C4-2B (cell line): ENCODE results near the gene SLIT3.

Experiments
- H3K27ac ChIP-seq: fragments of 450-650 bp; 2 replicates; pipeline ENCODE4 v1.5.1; 2017
- ZFX ChIP-seq: fragments of 450-650 bp; IDR thresholded peaks from 2 replicates; pipeline ENCODE4 v1.6.1; 2017
- TF ChIP-seq, protein P1 (sequence below): fragments of 450-650 bp; conservative IDR thresholded peaks from 2 replicates; pipeline ENCODE4 v1.5.1; 2017; ENCODE audit warnings: mild to moderate bottlenecking

The SLIT3 gene

DNA sequence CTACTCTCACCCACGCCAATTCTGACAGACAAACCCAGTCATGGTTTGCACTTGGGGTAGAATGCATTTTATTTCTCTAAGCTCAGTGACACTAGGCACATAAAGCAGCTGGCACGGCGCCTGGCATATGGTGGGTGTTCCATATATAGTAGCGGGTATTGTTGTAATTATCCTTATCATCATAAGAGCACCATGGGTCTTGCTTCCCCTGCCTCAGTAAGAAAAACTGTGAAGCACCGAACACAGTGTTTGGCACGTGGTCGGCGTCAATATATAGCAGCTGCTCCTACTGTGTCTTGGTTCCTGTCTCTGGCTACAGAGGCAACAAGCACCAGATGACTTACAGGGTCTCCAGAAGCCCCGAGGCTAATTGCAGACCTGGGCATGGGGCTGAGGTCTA lies 527.7 kb downstream of the SLIT3 start:
- no peak for TF ChIP-seq ZFX
- TF ChIP-seq, protein P1, sequence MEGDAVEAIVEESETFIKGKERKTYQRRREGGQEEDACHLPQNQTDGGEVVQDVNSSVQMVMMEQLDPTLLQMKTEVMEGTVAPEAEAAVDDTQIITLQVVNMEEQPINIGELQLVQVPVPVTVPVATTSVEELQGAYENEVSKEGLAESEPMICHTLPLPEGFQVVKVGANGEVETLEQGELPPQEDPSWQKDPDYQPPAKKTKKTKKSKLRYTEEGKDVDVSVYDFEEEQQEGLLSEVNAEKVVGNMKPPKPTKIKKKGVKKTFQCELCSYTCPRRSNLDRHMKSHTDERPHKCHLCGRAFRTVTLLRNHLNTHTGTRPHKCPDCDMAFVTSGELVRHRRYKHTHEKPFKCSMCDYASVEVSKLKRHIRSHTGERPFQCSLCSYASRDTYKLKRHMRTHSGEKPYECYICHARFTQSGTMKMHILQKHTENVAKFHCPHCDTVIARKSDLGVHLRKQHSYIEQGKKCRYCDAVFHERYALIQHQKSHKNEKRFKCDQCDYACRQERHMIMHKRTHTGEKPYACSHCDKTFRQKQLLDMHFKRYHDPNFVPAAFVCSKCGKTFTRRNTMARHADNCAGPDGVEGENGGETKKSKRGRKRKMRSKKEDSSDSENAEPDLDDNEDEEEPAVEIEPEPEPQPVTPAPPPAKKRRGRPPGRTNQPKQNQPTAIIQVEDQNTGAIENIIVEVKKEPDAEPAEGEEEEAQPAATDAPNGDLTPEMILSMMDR, result no peak

GRCh38 chr5:168772316-168772961 lies 528.5 kb downstream of the SLIT3 start:
- TF ChIP-seq, protein P1, result no peak
- TF ChIP-seq ZFX, result no peak
- no peak overlapping the region for H3K27ac ChIP-seq

More for the DNA sequence above, 527.7 kb downstream of the SLIT3 start:
- H3K27ac ChIP-seq, result no peak overlapping the region

- no peak for TF ChIP-seq ZFX
- TF ChIP-seq, protein P1, result no peak
- no peak overlapping the region for H3K27ac ChIP-seq
Observed at GRCh38 chr5:168771678-168772077, 529.3 kb downstream of the SLIT3 start.

DNA sequence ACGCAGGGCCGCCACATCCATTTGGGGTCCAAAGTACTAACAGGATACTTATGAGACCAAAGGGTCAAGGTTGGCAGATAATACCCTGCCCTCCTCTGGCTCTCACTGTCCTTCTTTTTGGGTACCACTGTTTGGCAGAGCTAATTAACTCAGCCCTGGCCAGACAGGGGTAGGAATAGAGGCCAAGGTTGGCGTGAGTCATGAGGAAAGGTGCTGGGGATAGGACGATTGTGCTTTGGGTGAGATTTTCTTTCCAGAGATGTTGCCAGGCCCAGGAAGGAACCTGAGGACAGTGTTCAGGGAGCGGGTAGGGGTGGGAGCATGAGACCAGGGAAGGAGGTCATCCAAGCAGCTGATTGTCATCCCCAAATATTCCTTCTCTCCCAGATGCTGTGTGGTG lies 529.9 kb downstream of the SLIT3 start:
- no peak overlapping the region for H3K27ac ChIP-seq
- TF ChIP-seq, protein P1, result no peak
- TF ChIP-seq ZFX, result no peak

GRCh38 chr5:168770036-168770498 lies 530.9 kb downstream of the SLIT3 start:
- no peak overlapping the region for H3K27ac ChIP-seq
- no peak for TF ChIP-seq ZFX
- TF ChIP-seq, protein P1, result no peak

GRCh38 chr5:168768172-168768571 lies 532.8 kb downstream of the SLIT3 start:
- no peak overlapping the region for H3K27ac ChIP-seq
- TF ChIP-seq, protein P1, result no peak
- TF ChIP-seq ZFX, result no peak

DNA sequence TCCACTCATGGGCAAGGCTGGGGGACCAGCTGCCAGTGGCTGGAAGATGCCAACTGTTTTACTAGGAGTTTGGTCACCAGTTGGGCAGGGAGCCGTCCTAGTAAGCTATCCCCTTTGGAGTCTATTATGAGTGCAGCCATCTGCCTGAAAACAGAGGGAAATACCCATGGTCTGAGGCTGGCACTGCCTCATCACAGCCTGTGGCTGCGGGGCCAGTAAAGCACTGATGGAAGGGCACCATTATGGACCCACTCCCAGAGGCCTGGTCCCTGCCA lies 534.6 kb downstream of the SLIT3 start:
- no peak overlapping the region for H3K27ac ChIP-seq
- TF ChIP-seq, protein P1, result no peak
- no peak for TF ChIP-seq ZFX
